ENCODE data around the gene GPR55.

The GPR55 gene

DNA sequence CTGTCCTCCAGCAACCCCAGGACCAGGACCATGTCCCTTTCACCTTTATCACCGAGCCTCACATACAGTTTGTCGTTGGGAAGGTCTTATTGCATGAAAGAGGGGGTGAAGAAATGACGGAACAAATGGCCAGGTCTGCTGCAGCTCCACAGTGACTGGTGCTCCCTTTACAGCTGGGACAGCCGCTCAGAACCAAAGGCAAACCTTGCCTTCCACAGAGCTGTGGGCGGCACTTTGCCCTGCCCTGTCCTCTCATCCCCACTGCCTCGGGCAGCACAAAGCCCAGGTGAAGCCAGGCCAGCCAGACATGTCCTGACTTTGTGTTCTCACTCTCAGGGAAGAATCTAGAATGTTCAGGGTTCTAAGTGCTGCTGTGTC is 961 bp downstream of the GPR55 start:
- TF ChIP-seq, protein P1, sequence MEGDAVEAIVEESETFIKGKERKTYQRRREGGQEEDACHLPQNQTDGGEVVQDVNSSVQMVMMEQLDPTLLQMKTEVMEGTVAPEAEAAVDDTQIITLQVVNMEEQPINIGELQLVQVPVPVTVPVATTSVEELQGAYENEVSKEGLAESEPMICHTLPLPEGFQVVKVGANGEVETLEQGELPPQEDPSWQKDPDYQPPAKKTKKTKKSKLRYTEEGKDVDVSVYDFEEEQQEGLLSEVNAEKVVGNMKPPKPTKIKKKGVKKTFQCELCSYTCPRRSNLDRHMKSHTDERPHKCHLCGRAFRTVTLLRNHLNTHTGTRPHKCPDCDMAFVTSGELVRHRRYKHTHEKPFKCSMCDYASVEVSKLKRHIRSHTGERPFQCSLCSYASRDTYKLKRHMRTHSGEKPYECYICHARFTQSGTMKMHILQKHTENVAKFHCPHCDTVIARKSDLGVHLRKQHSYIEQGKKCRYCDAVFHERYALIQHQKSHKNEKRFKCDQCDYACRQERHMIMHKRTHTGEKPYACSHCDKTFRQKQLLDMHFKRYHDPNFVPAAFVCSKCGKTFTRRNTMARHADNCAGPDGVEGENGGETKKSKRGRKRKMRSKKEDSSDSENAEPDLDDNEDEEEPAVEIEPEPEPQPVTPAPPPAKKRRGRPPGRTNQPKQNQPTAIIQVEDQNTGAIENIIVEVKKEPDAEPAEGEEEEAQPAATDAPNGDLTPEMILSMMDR (IDR thresholded peaks at IDR 0.05; ENCODE audit: unreplicated experiment in 3 of 3), result no peak
- Mint-ChIP-seq H3K27me3 (ENCODE audit: low read depth) (peaks cover 26% of the 10 kb centered on the region), H3K36me3 (ENCODE audit: low read depth) (no peaks in the 10 kb centered on the region), H3K27ac (no peak overlapping the region), H3K4me1 (no peaks in the 10 kb centered on the region), H3K4me3 (no peak overlapping the region), H3K9me3 (no peaks in the 10 kb centered on the region)

DNA sequence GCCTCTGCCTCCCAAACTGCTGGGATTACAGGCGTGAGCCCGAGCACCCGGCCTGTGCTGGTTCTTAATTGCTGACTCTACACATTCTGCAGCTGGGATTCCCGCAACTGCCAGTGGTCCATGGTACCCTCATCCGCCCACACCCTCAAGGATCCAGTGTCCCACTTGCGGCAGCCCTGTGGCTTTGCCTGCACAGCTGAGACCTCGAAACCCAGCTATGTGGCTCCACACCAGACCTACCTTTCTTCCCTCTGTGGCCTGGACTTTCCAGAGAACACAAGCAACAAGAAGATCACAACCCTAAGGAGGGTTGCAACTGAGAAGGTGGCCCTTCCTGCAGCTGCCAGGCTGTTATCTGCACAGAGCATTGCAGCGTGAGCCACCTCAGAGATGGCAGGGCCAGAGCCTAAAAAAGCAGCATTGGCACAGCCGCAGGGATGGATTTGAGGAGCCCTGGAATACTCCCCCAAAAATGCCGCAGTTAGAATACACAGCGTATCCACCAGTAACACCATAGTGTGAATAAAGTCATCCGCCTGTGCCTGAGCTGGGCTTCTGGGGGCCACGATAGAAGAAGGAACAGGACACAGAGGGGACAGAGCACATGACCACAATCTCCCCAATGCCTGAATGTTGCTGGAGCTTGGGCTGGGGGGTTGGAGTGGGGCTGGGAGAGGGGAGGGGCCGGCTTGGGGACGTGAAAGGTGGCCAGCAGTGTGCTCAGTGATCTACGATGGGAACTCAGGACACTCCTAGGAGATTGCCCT is 1.9 kb downstream of the GPR55 start:
- no peak overlapping the region for H3K27ac Mint-ChIP-seq
- no peak overlapping the region for H3K4me3 Mint-ChIP-seq
- H3K4me1 Mint-ChIP-seq, result no peaks in the 10 kb centered on the region
- H3K9me3 Mint-ChIP-seq, result no peaks in the 10 kb centered on the region
- H3K36me3 Mint-ChIP-seq (ENCODE audit: low read depth), result no peaks in the 10 kb centered on the region
- H3K27me3 Mint-ChIP-seq (ENCODE audit: low read depth), result peaks cover 26% of the 10 kb centered on the region
- TF ChIP-seq, protein P1 (IDR thresholded peaks at IDR 0.05; ENCODE audit: unreplicated experiment in 3 of 3), result no peak

- peaks cover 22% of the 10 kb centered on the region for H3K27me3 Mint-ChIP-seq (ENCODE audit: low read depth)
- no peaks in the 10 kb centered on the region for H3K36me3 Mint-ChIP-seq (ENCODE audit: low read depth)
- TF ChIP-seq, protein P1 (IDR thresholded peaks at IDR 0.05; ENCODE audit: unreplicated experiment in 3 of 3), result no peak
- no peaks in the 10 kb centered on the region for H3K9me3 Mint-ChIP-seq
- no peaks in the 10 kb centered on the region for H3K4me1 Mint-ChIP-seq
- no peak overlapping the region for H3K4me3 Mint-ChIP-seq
- no peak overlapping the region for H3K27ac Mint-ChIP-seq
Measured at GRCh38 chr2:230921806-230922595, 3.0 kb downstream of the GPR55 start.

GRCh38 chr2:230920167-230920566 is 4.9 kb downstream of the GPR55 start:
- Mint-ChIP-seq H3K36me3 (ENCODE audit: low read depth) (no peaks in the 10 kb centered on the region), H3K27ac (no peak overlapping the region), H3K4me1 (no peaks in the 10 kb centered on the region), H3K27me3 (ENCODE audit: low read depth) (peaks cover 22% of the 10 kb centered on the region), H3K9me3 (no peaks in the 10 kb centered on the region), H3K4me3 (no peak overlapping the region)
- TF ChIP-seq, protein P1 (IDR thresholded peaks at IDR 0.05; ENCODE audit: unreplicated experiment in 3 of 3), result no peak

GRCh38 chr2:230919681-230920080 is 5.4 kb downstream of the GPR55 start:
- Mint-ChIP-seq H3K4me3 (no peak overlapping the region), H3K27ac (no peak overlapping the region), H3K9me3 (no peaks in the 10 kb centered on the region), H3K36me3 (ENCODE audit: low read depth) (no peaks in the 10 kb centered on the region), H3K4me1 (no peaks in the 10 kb centered on the region), H3K27me3 (ENCODE audit: low read depth) (peaks cover 23% of the 10 kb centered on the region)
- TF ChIP-seq, protein P1 (IDR thresholded peaks at IDR 0.05; ENCODE audit: unreplicated experiment in 3 of 3), result no peak

All from nephron (organoid).